ENCODE results near the gene COL5A1. TPM values are rescaled to one million over a fixed set of nuclear protein-coding genes. Genes with fewer than 3 reads are reported as not detected.

The COL5A1 gene
- total RNA-seq, 1 experiment from 2014 or later: 10.6 TPM

DNA sequence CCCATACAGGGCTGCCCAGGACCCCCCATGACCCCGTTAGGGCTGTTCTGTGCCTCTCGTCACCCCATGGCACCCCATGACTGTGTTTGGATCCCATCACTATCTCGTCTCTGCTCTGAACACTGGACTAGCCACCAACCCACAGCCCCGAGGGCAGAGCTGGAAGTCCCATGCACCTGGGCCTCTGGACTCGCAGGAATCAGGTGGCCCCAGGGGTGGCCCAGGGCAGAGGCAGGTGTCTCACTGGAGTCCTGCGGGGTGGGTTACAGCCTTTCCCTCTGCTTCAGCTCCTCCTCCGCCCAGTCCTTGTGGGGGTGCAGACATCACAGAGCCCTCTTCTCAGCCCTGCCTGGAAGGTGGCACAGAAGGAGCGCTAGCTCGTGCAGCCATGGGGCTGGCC, 79.7 kb downstream of the COL5A1 start:
- Histone ChIP-seq H3K4me1 (ENCODE audit: insufficient read depth, low read length) (no peaks in the 10 kb centered on the region), H3K79me2 (ENCODE audit: low read length) (no peaks in the 10 kb centered on the region), H4K20me1 (ENCODE audit: low read length) (no peaks in the 10 kb centered on the region), H3K9me2 (replicated peaks; ENCODE audit: low read length) (no peaks in the 10 kb centered on the region), H3K4me3 (ENCODE audit: low read length) (no peak overlapping the region), H3K27ac (ENCODE audit: low read length) (no peak overlapping the region), H3K36me3 (ENCODE audit: low read depth, low read length) (no peaks in the 10 kb centered on the region), H2AFZ (ENCODE audit: low read length) (no peak overlapping the region), H3K9ac (ENCODE audit: low read length) (no peak overlapping the region), H3F3A (ENCODE audit: low read length, unreplicated experiment) (no peaks in the 10 kb centered on the region), H3K27me3 (ENCODE audit: low read length) (no peaks in the 10 kb centered on the region), H3K4me2 (ENCODE audit: low read length) (no peak overlapping the region), H3K9me3 (ENCODE audit: low read length) (no peaks in the 10 kb centered on the region)
- TF ChIP-seq EZH2 (IDR thresholded peaks at IDR 0.05; ENCODE audit: low read length, unreplicated experiment) (no peak), CTCF (conservative IDR thresholded peaks at IDR 0.05; ENCODE audit: low read depth, low read length) (no peak), EZH2phosphoT487 (IDR thresholded peaks at IDR 0.05; ENCODE audit: borderline replicate concordance, low read length) (no peak)
- ChIA-PET CTCF (no interaction called here), POLR2A (ENCODE audit: unreplicated experiment) (no interaction called here)
- no peak for ATAC-seq
- no TSS peak for BruUV-seq (replicated peaks)
- DNase-seq: no peak
- intact Hi-C loops (cut with micrococcal nuclease): no loop called here

DNA sequence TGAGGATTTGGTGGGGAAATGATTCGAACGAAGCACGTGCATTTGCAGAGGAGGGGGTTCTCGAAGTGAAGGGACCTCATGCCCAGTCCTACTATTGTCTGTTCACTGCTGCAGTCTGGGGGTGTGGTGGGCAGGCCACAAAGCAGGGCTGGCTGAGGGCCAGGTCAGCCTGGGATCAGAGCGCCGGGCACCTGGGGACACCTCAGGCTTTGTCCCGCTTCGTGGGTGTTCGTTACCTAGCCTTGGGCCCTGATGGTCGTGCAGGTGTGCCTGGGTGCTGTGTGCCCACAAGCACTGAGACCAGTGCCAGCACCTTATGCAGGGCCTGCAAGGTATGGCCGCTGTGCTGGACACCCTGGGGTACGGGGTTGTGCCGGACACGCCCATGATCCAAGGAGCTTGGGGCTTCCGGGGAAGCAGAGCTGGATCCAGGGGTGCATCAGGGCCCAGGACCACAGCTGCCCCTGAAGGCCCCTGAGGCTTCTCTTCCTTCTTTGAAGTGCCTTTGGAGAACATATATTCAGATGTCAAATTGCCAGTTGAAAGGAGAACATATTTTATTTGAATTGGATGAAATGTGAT, 80.6 kb downstream of the COL5A1 start:
- Histone ChIP-seq H3K9me2 (replicated peaks; ENCODE audit: low read length) (no peaks in the 10 kb centered on the region), H3F3A (ENCODE audit: low read length, unreplicated experiment) (no peaks in the 10 kb centered on the region), H3K79me2 (ENCODE audit: low read length) (no peaks in the 10 kb centered on the region), H3K36me3 (ENCODE audit: low read depth, low read length) (no peaks in the 10 kb centered on the region), H2AFZ (ENCODE audit: low read length) (no peak overlapping the region), H3K4me1 (ENCODE audit: insufficient read depth, low read length) (no peaks in the 10 kb centered on the region), H3K4me3 (ENCODE audit: low read length) (no peak overlapping the region), H3K27ac (ENCODE audit: low read length) (no peak overlapping the region), H3K4me2 (ENCODE audit: low read length) (no peak overlapping the region), H3K27me3 (ENCODE audit: low read length) (no peaks in the 10 kb centered on the region), H3K9ac (ENCODE audit: low read length) (no peak overlapping the region), H3K9me3 (ENCODE audit: low read length) (no peaks in the 10 kb centered on the region), H4K20me1 (ENCODE audit: low read length) (no peaks in the 10 kb centered on the region)
- DNase-seq: no peak
- BruUV-seq (replicated peaks): no TSS peak
- intact Hi-C loops (cut with micrococcal nuclease): no loop called here
- ATAC-seq: no peak
- CTCF ChIA-PET: no interaction called here
- TF ChIP-seq CTCF (conservative IDR thresholded peaks at IDR 0.05; ENCODE audit: low read depth, low read length): no peak
- TF ChIP-seq EZH2 (IDR thresholded peaks at IDR 0.05; ENCODE audit: low read length, unreplicated experiment): no peak
- no peak for TF ChIP-seq EZH2phosphoT487 (IDR thresholded peaks at IDR 0.05; ENCODE audit: borderline replicate concordance, low read length)
- POLR2A ChIA-PET (ENCODE audit: unreplicated experiment): no interaction called here

- no peak overlapping the region for H3K4me2 ChIP-seq (ENCODE audit: low read length)
- BruUV-seq (replicated peaks): no TSS peak
- H3K9ac ChIP-seq (ENCODE audit: low read length): no peak overlapping the region
- H3K9me3 ChIP-seq (ENCODE audit: low read length): no peaks in the 10 kb centered on the region
- no peaks in the 10 kb centered on the region for H4K20me1 ChIP-seq (ENCODE audit: low read length)
- H3K27me3 ChIP-seq (ENCODE audit: low read length): no peaks in the 10 kb centered on the region
- H3F3A ChIP-seq (ENCODE audit: low read length, unreplicated experiment): no peaks in the 10 kb centered on the region
- no peaks in the 10 kb centered on the region for H3K36me3 ChIP-seq (ENCODE audit: low read depth, low read length)
- no peaks in the 10 kb centered on the region for H3K9me2 ChIP-seq (replicated peaks; ENCODE audit: low read length)
- ATAC-seq (no peak), DNase-seq (no peak)
- intact Hi-C loops (cut with micrococcal nuclease): no loop called here
- no peak overlapping the region for H3K4me3 ChIP-seq (ENCODE audit: low read length)
- ChIA-PET POLR2A (ENCODE audit: unreplicated experiment) (no interaction called here), CTCF (no interaction called here)
- no peaks in the 10 kb centered on the region for H3K79me2 ChIP-seq (ENCODE audit: low read length)
- TF ChIP-seq EZH2phosphoT487 (IDR thresholded peaks at IDR 0.05; ENCODE audit: borderline replicate concordance, low read length): no peak
- no peak for TF ChIP-seq EZH2 (IDR thresholded peaks at IDR 0.05; ENCODE audit: low read length, unreplicated experiment)
- TF ChIP-seq CTCF (conservative IDR thresholded peaks at IDR 0.05; ENCODE audit: low read depth, low read length): no peak
- H2AFZ ChIP-seq (ENCODE audit: low read length): no peak overlapping the region
- H3K27ac ChIP-seq (ENCODE audit: low read length): no peak overlapping the region
- H3K4me1 ChIP-seq (ENCODE audit: insufficient read depth, low read length): no peaks in the 10 kb centered on the region
These were observed 81.4 kb downstream of the COL5A1 start for GRCh38 chr9:134723037-134723436.
